Measurements from ENCODE around the gene DIP2B. TPM values are rescaled to one million over a fixed set of nuclear protein-coding genes. Genes with fewer than 3 reads are reported as not detected.

DIP2B gene
- polyA plus RNA-seq, 3 donors, result 23.1 to 24.1 (median 23.4) TPM

GRCh38 chr12:50606675-50607375 lies 102.0 kb downstream of the DIP2B start:
- no peak for DNase-seq (ENCODE audit: low read depth in 3 of 3, low spot score in 2 of 3)

- DNase-seq (ENCODE audit: low read depth in 3 of 3, low spot score in 2 of 3), result no peak
Observed at GRCh38 chr12:50609292-50609874, 104.6 kb downstream of the DIP2B start.

GRCh38 chr12:50610171-50610570 lies 105.4 kb downstream of the DIP2B start:
- DNase-seq (ENCODE audit: low read depth in 3 of 3, low spot score in 2 of 3), result no peak

DNA sequence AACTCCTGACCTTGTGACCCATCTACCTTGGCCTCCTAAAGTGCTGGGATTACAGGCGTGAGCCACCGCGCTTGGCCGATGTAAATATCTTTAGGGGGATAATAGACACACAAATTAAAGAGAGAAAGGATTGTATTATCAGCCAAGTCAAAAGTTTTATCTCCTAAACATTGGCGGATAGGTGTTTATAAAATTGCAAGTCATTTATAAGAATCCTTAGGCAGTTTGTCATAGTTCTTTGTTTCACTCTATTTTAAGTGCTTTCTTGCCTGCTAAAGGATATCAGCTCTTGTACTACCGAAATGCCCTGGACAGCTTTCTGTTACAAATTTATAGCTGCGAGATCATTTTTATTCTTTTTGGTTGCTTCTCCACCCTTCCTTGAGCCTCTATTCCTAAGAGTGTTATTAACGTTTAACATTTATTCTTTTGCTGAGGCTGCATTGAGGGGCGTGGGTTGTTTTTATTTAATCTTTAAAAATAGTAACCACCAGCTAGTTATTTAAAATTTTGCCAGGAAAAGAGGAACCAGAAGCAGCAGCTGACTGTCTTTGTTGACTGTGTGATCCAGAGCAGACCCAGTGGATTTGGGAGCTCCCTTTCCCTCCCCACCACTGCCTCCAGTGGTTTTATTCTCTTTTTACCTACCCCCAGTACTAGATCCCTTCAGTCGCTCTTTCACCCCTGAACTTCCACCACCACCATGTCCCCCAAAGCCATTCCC lies 106.4 kb downstream of the DIP2B start:
- DNase-seq (ENCODE audit: low read depth in 3 of 3, low spot score in 2 of 3), result no peak

DNA sequence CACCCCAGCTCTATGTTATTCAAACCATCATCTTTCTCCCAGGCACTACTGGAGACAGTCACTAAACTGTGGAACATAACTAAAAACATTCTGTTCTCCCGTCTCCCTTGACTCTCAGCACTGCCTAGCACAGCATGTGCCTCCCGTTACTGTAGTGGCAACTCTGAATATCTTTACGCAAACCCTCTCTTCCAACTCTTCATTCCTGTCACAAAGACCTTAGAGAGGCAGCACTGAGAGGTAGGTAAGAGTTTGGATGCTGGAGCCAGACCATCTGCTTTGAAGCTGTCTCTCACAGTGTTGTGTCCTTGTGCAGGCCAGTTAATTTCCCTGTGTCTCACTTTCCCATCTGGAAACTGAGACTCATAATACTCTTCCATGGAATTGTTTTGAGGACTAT lies 108.1 kb downstream of the DIP2B start:
- DNase-seq (ENCODE audit: low read depth in 3 of 3, low spot score in 2 of 3), result no peak

GRCh38 chr12:50613463-50613862 lies 108.7 kb downstream of the DIP2B start:
- DNase-seq (ENCODE audit: low read depth in 3 of 3, low spot score in 2 of 3), result no peak

- no peak for DNase-seq (ENCODE audit: low read depth in 3 of 3, low spot score in 2 of 3)
Observed at GRCh38 chr12:50614167-50614759, 109.5 kb downstream of the DIP2B start.

DNA sequence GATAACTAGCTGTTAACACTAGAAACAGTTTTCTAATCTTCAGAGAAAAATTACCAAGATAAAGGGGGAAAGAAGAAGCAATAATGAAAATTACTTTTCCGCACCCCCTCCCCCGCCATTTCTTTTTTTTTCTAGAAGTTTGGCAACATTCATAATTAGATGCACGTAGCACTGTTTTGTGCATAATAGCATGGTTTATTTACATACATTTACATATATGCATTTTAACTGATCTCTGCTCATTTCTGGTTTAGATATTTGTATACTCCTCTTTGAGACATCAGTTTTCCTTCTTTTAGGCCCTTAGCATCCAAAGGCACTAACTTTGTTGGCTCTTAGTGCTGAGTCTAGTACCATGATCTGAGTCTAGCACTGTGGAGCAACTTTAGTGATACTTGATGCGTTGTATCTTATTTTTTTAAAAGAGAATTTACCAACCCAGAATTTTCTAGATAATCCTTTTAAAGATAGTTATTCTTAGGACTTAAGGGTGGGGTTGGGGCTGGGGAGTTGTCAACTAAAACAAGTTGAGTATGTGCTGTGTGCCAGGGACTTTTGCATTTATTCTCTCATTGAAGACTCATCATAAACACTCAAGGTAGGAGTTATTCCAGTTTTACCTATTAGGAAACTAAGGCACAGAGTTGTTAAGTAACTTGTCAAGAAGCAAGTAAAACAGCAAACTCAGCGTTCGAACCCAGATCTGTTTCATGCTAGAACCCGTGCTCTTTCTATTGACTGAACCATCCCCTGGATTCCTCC lies 110.5 kb downstream of the DIP2B start:
- DNase-seq (ENCODE audit: low read depth in 3 of 3, low spot score in 2 of 3), result no peak

- no peak for DNase-seq (ENCODE audit: low read depth in 3 of 3, low spot score in 2 of 3)
Observed at GRCh38 chr12:50615907-50616296, 111.1 kb downstream of the DIP2B start.

GRCh38 chr12:50617657-50618056 lies 112.9 kb downstream of the DIP2B start:
- DNase-seq (ENCODE audit: low read depth in 3 of 3, low spot score in 2 of 3), result no peak

DNA sequence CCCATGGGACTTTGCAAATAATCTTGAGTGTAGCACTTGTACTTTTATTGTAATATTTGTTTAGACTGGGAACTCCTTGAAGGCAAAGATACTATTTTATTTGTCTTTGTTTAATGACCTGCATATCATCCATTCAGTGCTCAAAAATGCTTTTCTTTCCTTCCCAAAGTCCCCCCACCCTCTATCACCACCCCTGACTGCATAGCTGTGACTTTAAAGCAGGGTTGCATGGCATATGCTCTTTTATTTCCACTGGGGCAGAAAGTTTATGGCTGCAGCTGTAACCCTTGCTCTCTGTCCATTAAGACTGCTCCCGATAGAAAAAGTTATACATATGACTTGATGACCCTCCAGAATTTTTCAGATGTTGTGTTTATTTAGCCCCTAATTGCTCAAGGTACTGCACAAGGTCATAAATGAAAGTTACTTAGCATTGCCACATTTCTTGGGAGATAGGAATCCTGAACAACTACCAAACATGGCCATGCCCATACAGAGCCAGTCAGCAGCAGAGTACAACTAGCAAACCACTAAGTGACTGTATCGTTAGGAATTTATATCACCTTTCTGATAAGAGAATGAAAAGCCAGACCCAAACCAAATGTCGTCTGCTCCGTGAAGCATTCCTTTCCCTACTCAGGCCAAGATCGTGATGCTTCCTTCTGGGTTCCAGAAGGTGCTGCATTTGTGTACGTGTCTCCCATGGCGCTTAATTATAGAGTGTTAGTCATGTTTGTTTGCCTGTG lies 114.3 kb downstream of the DIP2B start:
- no peak for DNase-seq (ENCODE audit: low read depth in 3 of 3, low spot score in 2 of 3)

- DNase-seq (ENCODE audit: low read depth in 3 of 3, low spot score in 2 of 3), result no peak
Observed at GRCh38 chr12:50619610-50619958, 114.8 kb downstream of the DIP2B start.

- no peak for DNase-seq (ENCODE audit: low read depth in 3 of 3, low spot score in 2 of 3)
Observed at GRCh38 chr12:50620109-50620977, 115.6 kb downstream of the DIP2B start.

GRCh38 chr12:50620978-50621360 lies 116.2 kb downstream of the DIP2B start:
- DNase-seq (ENCODE audit: low read depth in 3 of 3, low spot score in 2 of 3), result no peak

- no peak for DNase-seq (ENCODE audit: low read depth in 3 of 3, low spot score in 2 of 3)
Observed at GRCh38 chr12:50621399-50622300, 116.9 kb downstream of the DIP2B start.

DNA sequence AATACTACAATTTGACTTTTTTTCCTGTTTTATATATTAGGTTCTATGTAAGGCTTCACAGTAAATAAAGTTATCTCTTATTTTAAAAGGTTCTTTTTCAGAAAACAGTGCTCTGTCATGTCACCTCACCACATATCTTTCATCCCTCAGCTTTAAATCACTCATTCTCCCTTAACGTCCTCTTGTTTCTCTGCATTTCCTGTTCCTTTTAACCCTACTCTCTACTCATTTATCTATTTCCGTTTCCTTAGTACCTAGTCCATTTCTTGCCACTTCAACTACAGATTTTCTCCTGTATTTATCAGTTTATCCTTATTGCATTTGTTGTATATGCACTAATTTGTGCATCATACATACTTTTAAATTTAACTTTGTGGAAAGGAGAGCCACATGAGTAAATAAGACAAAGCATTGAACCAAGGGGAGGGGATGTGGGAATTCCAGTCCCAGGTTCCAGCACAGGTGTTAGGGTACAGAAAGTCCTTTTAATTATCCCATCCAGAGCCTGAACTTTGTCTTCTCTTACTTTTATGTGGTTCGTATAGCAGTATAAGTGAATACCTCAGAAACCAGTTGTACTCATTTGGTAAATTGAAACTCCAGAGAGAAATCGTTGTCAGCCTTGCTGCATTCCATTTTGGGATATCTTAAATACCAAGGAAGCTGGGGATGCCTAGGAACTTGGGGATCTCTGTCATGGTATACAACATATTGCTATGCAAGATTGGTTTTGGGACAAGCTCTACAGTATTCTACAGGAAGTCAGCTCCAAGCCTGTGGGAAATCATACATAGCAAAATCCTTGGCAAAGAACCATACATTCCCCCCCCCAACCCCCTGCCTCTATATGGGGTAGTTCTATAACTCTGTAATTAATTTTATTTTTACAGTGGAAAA lies 120.5 kb downstream of the DIP2B start:
- no peak for DNase-seq (ENCODE audit: low read depth in 3 of 3, low spot score in 2 of 3)

- DNase-seq (ENCODE audit: low read depth in 3 of 3, low spot score in 2 of 3), result no peak
Observed at GRCh38 chr12:50626026-50626425, 121.2 kb downstream of the DIP2B start.
